HCT116 (cell line): ENCODE data around the gene SNED1. TPM values are rescaled to one million over a fixed set of nuclear protein-coding genes. Genes with fewer than 3 reads are reported as not detected.

Source experiments
- ATAC-seq: fragments of 200-7000 bp; cut with Tn5 transposase; 2 replicates; pipeline ENCODE4 v1.9.1; 2020; ENCODE audit warnings: mild to moderate bottlenecking, moderate library complexity
- BruUV-seq: library from RNA; stranded (reverse); fragments of 400-500 nt; replicated peaks from 2 replicates; lab custom pipeline; 2021; lab: Mats Ljungman, UMichigan
- CTCF ChIA-PET: fragments of 300-600 bp; sonication (Branson Sonifier 250); formaldehyde crosslinking; loops from one replicate; lab custom pipeline; 2021; ENCODE audit warnings: antibody characterized with exemption; lab: Charles Lee
- POLR2A ChIA-PET: fragments of 300-600, 350-600 bp; sonication (Branson Sonifier 250); formaldehyde crosslinking; loops from one replicate; lab custom pipeline; 2021; ENCODE audit warnings: antibody characterized with exemption; lab: Charles Lee
- RAD21 ChIA-PET, 2 experiments: fragments of 300-600 bp; sonication (Branson Sonifier 250); formaldehyde crosslinking; loops; one replicate each; lab custom pipeline; 2023; ENCODE audit warnings: low total read pairs in 2 of 2; ENCODE audit not compliant: uncharacterized antibody in 2 of 2, unreplicated experiment in 2 of 2, low non-redundant PET in 1 of 2; lab: Charles Lee
- DNase-seq: peaks from one replicate; pipeline ENCODE4 v3.0.0-alpha.2; 2010; ENCODE audit warnings: low read depth, low spot score
- H2AFZ ChIP-seq: fragments of 200-600 bp; shearing (Covaris generic), sonication (generic); 2 replicates; pipeline ENCODE4 v1.6.1; 2017; ENCODE audit warnings: low read depth, mixed run types, mixed read lengths, antibody characterized with exemption, low read length; ENCODE audit not compliant: poor library complexity, severe bottlenecking
- H3K27ac ChIP-seq: 2 replicates; pipeline ENCODE4 v1.5.1; 2012; ENCODE audit warnings: low read depth, low read length
- H3K27me3 ChIP-seq: fragments of 200-600 bp; sonication (generic); 2 replicates; pipeline ENCODE4 v1.6.1; 2016; ENCODE audit warnings: mixed run types, low read length, mixed read lengths; ENCODE audit not compliant: insufficient read depth
- H3K36me3 ChIP-seq, 2 experiments: fragments of 200-500 bp in 1 of 2; fragments of 200-600 bp in 1 of 2; sonication (Bioruptor generic) in 1 of 2; sonication (generic) in 1 of 2; 2 replicates each; pipeline versions ENCODE4 v1.5.1 to v1.6.1; 2014 to 2016; ENCODE audit warnings: low read length in 2 of 2, inconsistent platforms in 1 of 2, mixed read lengths in 1 of 2, mixed run types in 1 of 2; ENCODE audit not compliant: insufficient read depth in 2 of 2, control insufficient read depth in 1 of 2
- H3K4me1 ChIP-seq, 2 experiments: fragments of 200-600 bp in 1 of 2; sonication (generic) in 1 of 2; 2 replicates each; pipeline versions ENCODE4 v1.5.1 to v1.6.1; 2012 to 2017; ENCODE audit warnings: low read length in 2 of 2, inconsistent platforms in 1 of 2, mild to moderate bottlenecking in 1 of 2, mixed read lengths in 1 of 2, mixed run types in 1 of 2, moderate library complexity in 1 of 2; ENCODE audit not compliant: insufficient read depth in 2 of 2, control insufficient read depth in 1 of 2
- H3K4me2 ChIP-seq: fragments of 200-600 bp; sonication (generic); 2 replicates; pipeline ENCODE4 v1.6.1; 2017; ENCODE audit warnings: mixed run types, low read length, mixed read lengths
- H3K4me3 ChIP-seq, 2 experiments: fragments of 200-600 bp in 1 of 2; sonication (generic) in 1 of 2; replicated peaks in 1 of 2; 2 replicates each; pipeline ENCODE4 v1.5.1; 2011 to 2016; ENCODE audit warnings: low read length in 2 of 2, control low read depth in 1 of 2, low read depth in 1 of 2, mild to moderate bottlenecking in 1 of 2, mixed read lengths in 1 of 2, mixed run types in 1 of 2
- H3K79me2 ChIP-seq: fragments of 200-600 bp; sonication (generic); 2 replicates; pipeline ENCODE4 v1.6.1; 2017; ENCODE audit warnings: mild to moderate bottlenecking, mixed run types, low read length, moderate library complexity, mixed read lengths; ENCODE audit not compliant: insufficient read depth
- H3K9ac ChIP-seq: fragments of 200-600 bp; sonication (generic); 2 replicates; pipeline ENCODE4 v1.6.1; 2016; ENCODE audit warnings: low read length, mixed read lengths
- H3K9me2 ChIP-seq: fragments of 200-600 bp; sonication (generic), shearing (Covaris generic); 2 replicates; pipeline ENCODE4 v1.6.1; 2017; ENCODE audit warnings: mixed run types, mild to moderate bottlenecking, moderate library complexity; ENCODE audit not compliant: insufficient read depth
- H3K9me3 ChIP-seq, 2 experiments: fragments of 200-500 bp in 1 of 2; fragments of 200-600 bp in 1 of 2; sonication (Bioruptor generic) in 1 of 2; sonication (generic) in 1 of 2; 2 replicates each; pipeline ENCODE4 v1.6.1; 2014 to 2017; ENCODE audit warnings: low read length in 2 of 2, mixed read lengths in 2 of 2, inconsistent platforms in 1 of 2, low read depth in 1 of 2, mild to moderate bottlenecking in 1 of 2, mixed run types in 1 of 2, moderate library complexity in 1 of 2; ENCODE audit not compliant: control insufficient read depth in 1 of 2, insufficient read depth in 1 of 2
- H4K20me1 ChIP-seq: fragments of 200-600 bp; sonication (generic), shearing (Covaris generic); 2 replicates; pipeline ENCODE4 v1.6.1; 2017; ENCODE audit warnings: mixed run types, mild to moderate bottlenecking, moderate library complexity; ENCODE audit not compliant: insufficient read depth
- EZH2 ChIP-seq: fragments of 200-600 bp; sonication (generic); IDR thresholded peaks from 2 replicates; pipeline ENCODE4 v1.6.1; 2017; ENCODE audit warnings: antibody characterized with exemption, mixed run types
- JUND ChIP-seq: IDR thresholded peaks from 2 replicates; pipeline ENCODE4 v1.6.1; 2012
- YY1 ChIP-seq: IDR thresholded peaks from 2 replicates; pipeline ENCODE4 v1.6.1; 2011; ENCODE audit warnings: low read length, low read depth, moderate library complexity, mild to moderate bottlenecking; ENCODE audit not compliant: insufficient replicate concordance; ENCODE audit errors: extremely low read depth
- ZNF274 ChIP-seq: fragments of 200-500 bp; sonication (Bioruptor generic); IDR thresholded peaks from 2 replicates; pipeline ENCODE4 v1.6.1; 2014; ENCODE audit warnings: mild to moderate bottlenecking, low read depth, low read length, inconsistent platforms
- intact Hi-C: fragments of 100-400 bp; cut with micrococcal nuclease; formaldehyde crosslinking; loops from 2 replicates; pipeline ENCODE4 v1.10.0; 2022
- total RNA-seq: library from RNA; stranded (reverse); gene quantifications from one replicate; pipeline ENCODE4 v1.2.1, GENCODE V29; 2021; ENCODE audit not compliant: unreplicated experiment
- TF ChIP-seq, protein P1 (sequence below): IDR thresholded peaks from 2 replicates; pipeline ENCODE4 v1.6.1; 2012
- TF ChIP-seq, protein P2 (sequence below): IDR thresholded peaks from 2 replicates; pipeline ENCODE4 v1.6.1; 2011; ENCODE audit warnings: mild to moderate bottlenecking, low read length, moderate library complexity; ENCODE audit not compliant: insufficient replicate concordance; ENCODE audit errors: extremely low read depth

SNED1 gene
- total RNA-seq, 1 experiment from 2014 or later = 9.6 TPM

DNA sequence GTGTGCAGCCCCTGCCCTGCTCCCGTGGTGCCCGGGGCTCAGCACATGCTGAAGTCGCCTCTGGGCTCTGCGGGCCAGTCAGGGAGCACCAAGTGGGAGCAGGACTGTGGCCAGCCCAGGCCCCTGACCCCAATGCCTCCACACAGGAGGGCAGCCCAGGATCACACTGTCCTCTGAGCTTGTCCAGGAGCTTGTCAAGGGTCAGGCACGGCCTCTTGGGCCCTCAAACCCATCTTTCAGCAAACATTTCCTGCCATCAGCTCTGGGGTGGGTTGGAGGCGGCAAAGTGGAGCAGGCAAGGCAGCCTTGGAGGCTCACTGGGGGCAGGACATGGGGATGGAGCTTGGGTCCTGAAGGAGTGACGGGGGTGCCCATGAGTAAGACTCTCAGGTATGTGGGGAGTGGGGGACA lies 10.3 kb downstream of the SNED1 start (continued):
- TF ChIP-seq YY1 = no peak

DNA sequence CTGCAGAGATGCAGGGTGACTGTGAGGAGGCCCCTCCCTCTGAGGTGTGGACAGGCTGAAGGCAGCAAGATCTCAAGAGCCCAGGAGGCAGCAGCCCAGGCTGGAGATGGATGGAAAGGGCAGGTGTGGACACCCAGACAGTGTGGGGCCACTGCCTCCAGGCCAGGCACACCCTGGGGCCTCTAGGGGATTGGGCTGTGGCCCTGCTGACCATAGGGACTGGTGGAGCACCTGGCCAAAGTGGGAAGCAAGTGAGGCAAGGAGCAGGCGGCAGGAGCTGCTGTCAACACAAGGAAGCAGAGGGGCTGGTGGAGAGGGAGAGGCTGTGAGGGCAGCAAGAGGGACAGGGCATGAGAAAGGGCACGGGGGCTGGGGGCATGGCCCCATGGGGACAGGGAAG lies 10.8 kb downstream of the SNED1 start:
- H3K27me3 ChIP-seq = no peaks in the 10 kb centered on the region
- peaks cover 4 to 13% of the 10 kb centered on the region in 2 experiments; a peak in 2 of 4 replicates for H3K9me3 ChIP-seq
- no TSS peak for BruUV-seq
- no peak overlapping the region for H2AFZ ChIP-seq
- ATAC-seq (0 out of 2 replicates have a peak, but pooled peaks have one; percentile 20), DNase-seq (no peak)
- RAD21 ChIA-PET = no interaction called here
- no peak overlapping the region for H3K27ac ChIP-seq
- intact Hi-C loops = no loop called here
- H3K4me2 ChIP-seq = no peak overlapping the region
- no peak overlapping the region for H3K9ac ChIP-seq
- CTCF ChIA-PET = no interaction called here
- no peaks in the 10 kb centered on the region for H4K20me1 ChIP-seq
- TF ChIP-seq EZH2 (no peak), JUND (no peak), ZNF274 (no peak)
- TF ChIP-seq, protein P1, sequence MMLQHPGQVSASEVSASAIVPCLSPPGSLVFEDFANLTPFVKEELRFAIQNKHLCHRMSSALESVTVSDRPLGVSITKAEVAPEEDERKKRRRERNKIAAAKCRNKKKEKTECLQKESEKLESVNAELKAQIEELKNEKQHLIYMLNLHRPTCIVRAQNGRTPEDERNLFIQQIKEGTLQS = no peak
- TF ChIP-seq, protein P2, sequence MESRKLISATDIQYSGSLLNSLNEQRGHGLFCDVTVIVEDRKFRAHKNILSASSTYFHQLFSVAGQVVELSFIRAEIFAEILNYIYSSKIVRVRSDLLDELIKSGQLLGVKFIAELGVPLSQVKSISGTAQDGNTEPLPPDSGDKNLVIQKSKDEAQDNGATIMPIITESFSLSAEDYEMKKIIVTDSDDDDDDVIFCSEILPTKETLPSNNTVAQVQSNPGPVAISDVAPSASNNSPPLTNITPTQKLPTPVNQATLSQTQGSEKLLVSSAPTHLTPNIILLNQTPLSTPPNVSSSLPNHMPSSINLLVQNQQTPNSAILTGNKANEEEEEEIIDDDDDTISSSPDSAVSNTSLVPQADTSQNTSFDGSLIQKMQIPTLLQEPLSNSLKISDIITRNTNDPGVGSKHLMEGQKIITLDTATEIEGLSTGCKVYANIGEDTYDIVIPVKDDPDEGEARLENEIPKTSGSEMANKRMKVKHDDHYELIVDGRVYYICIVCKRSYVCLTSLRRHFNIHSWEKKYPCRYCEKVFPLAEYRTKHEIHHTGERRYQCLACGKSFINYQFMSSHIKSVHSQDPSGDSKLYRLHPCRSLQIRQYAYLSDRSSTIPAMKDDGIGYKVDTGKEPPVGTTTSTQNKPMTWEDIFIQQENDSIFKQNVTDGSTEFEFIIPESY = no peak
- no peaks in the 10 kb centered on the region for H3K79me2 ChIP-seq
- POLR2A ChIA-PET = interaction anchor here (1.0 kb wide), 1 partner anchor 11 kb away, joined by 3 read pairs; the partner anchor contains the start of gene SNED1
- H3K36me3 ChIP-seq = no peaks in the 10 kb centered on the region
- no peaks in the 10 kb centered on the region for H3K9me2 ChIP-seq
- no peak overlapping the region for H3K4me3 ChIP-seq
- no peaks in the 10 kb centered on the region; a peak in 1 of 4 replicates for H3K4me1 ChIP-seq
